Measurements from ENCODE around the gene CAMTA1.

CAMTA1 gene

GRCh38 chr1:7474143-7474490, 688.9 kb downstream of the CAMTA1 start:
- H3K9me3 ChIP-seq (ENCODE audit: control insufficient read depth, insufficient read depth, low read length) = no peaks in the 10 kb centered on the region
- H3K4me3 ChIP-seq (ENCODE audit: low read depth, low read length) = no peak overlapping the region
- H3K36me3 ChIP-seq (ENCODE audit: control insufficient read depth, insufficient read depth, low read length) = no peaks in the 10 kb centered on the region
- H3K4me1 ChIP-seq (ENCODE audit: control insufficient read depth, insufficient read depth, low read length) = no peaks in the 10 kb centered on the region
- H3K9ac ChIP-seq (ENCODE audit: low read depth, low read length) = no peak overlapping the region
- H3K27me3 ChIP-seq (ENCODE audit: control insufficient read depth, insufficient read depth, low read length) = no peaks in the 10 kb centered on the region

DNA sequence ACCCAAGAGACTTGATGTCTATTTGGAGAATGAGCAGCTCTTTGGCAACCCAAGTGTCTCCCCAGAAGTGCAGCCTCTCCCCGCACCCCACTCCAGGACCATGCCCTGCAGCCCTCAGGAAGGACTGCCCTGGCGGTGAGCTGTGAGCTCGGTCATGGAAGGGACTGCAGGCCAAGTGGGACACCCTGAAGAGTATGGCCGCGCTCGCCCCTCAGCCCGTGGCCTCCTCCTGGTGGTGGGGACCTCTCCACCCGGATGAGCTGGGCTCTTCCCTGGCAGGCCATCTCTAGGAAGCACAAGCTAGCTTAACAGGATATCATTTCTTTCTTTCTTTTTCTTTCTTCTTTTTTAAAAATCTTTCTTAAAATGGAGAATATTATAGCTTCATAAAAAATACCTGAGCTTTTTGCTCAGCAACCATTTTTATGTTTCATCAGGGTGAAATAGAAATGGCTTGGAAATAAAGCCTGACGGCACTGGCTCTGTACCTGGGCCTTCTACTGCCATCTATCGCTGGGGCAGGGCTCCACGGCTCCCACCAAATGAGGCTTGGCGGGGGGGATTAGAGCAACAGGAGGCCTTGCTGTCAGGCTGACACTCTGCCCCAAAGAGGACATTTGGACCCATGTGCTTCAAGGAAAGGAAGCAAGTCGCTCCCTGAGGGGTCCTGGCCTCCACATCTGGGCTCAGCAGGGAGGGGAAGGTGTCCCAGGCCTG, 689.7 kb downstream of the CAMTA1 start:
- no peak overlapping the region for H3K4me3 ChIP-seq (ENCODE audit: low read depth, low read length)
- H3K9ac ChIP-seq (ENCODE audit: low read depth, low read length) = no peak overlapping the region
- no peaks in the 10 kb centered on the region for H3K9me3 ChIP-seq (ENCODE audit: control insufficient read depth, insufficient read depth, low read length)
- H3K36me3 ChIP-seq (ENCODE audit: control insufficient read depth, insufficient read depth, low read length) = no peaks in the 10 kb centered on the region
- no peaks in the 10 kb centered on the region for H3K4me1 ChIP-seq (ENCODE audit: control insufficient read depth, insufficient read depth, low read length)
- no peaks in the 10 kb centered on the region for H3K27me3 ChIP-seq (ENCODE audit: control insufficient read depth, insufficient read depth, low read length)

GRCh38 chr1:7475691-7476090, 690.4 kb downstream of the CAMTA1 start:
- Histone ChIP-seq H3K4me3 (ENCODE audit: low read depth, low read length) (no peak overlapping the region), H3K9ac (ENCODE audit: low read depth, low read length) (no peak overlapping the region), H3K9me3 (ENCODE audit: control insufficient read depth, insufficient read depth, low read length) (no peaks in the 10 kb centered on the region), H3K4me1 (ENCODE audit: control insufficient read depth, insufficient read depth, low read length) (no peaks in the 10 kb centered on the region), H3K36me3 (ENCODE audit: control insufficient read depth, insufficient read depth, low read length) (no peaks in the 10 kb centered on the region), H3K27me3 (ENCODE audit: control insufficient read depth, insufficient read depth, low read length) (no peaks in the 10 kb centered on the region)

DNA sequence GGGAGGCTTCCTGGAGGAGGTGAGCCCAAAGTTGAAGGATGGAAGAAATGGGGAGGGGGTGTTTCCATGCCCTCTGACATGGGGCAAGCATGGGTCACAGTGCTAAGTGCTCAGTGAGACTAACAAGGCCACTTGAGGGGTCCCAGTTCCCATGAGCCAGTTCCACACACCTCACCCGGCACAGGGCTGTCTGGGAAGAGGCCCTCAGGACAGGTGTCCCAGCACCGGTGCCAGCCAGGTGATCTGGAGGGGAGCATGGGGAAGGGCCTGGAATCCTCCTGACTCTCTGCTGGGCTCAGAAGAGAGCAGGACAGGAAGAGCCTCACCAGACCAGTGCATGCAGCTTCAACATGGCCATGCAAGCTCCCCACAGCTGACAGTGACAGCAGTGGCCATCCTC, 691.1 kb downstream of the CAMTA1 start:
- Histone ChIP-seq H3K9ac (ENCODE audit: low read depth, low read length) (no peak overlapping the region), H3K36me3 (ENCODE audit: control insufficient read depth, insufficient read depth, low read length) (no peaks in the 10 kb centered on the region), H3K9me3 (ENCODE audit: control insufficient read depth, insufficient read depth, low read length) (no peaks in the 10 kb centered on the region), H3K27me3 (ENCODE audit: control insufficient read depth, insufficient read depth, low read length) (no peaks in the 10 kb centered on the region), H3K4me1 (ENCODE audit: control insufficient read depth, insufficient read depth, low read length) (no peaks in the 10 kb centered on the region), H3K4me3 (ENCODE audit: low read depth, low read length) (no peak overlapping the region)

- Histone ChIP-seq H3K36me3 (ENCODE audit: control insufficient read depth, insufficient read depth, low read length) (no peaks in the 10 kb centered on the region), H3K9ac (ENCODE audit: low read depth, low read length) (no peak overlapping the region), H3K4me1 (ENCODE audit: control insufficient read depth, insufficient read depth, low read length) (no peaks in the 10 kb centered on the region), H3K27me3 (ENCODE audit: control insufficient read depth, insufficient read depth, low read length) (no peaks in the 10 kb centered on the region), H3K4me3 (ENCODE audit: low read depth, low read length) (no peak overlapping the region), H3K9me3 (ENCODE audit: control insufficient read depth, insufficient read depth, low read length) (no peaks in the 10 kb centered on the region)
Observed at GRCh38 chr1:7476861-7477547, 691.8 kb downstream of the CAMTA1 start.

GRCh38 chr1:7477593-7477992, 692.3 kb downstream of the CAMTA1 start:
- H3K4me3 ChIP-seq (ENCODE audit: low read depth, low read length) = no peak overlapping the region
- H3K27me3 ChIP-seq (ENCODE audit: control insufficient read depth, insufficient read depth, low read length) = no peaks in the 10 kb centered on the region
- no peaks in the 10 kb centered on the region for H3K36me3 ChIP-seq (ENCODE audit: control insufficient read depth, insufficient read depth, low read length)
- H3K9me3 ChIP-seq (ENCODE audit: control insufficient read depth, insufficient read depth, low read length) = no peaks in the 10 kb centered on the region
- no peaks in the 10 kb centered on the region for H3K4me1 ChIP-seq (ENCODE audit: control insufficient read depth, insufficient read depth, low read length)
- H3K9ac ChIP-seq (ENCODE audit: low read depth, low read length) = no peak overlapping the region

DNA sequence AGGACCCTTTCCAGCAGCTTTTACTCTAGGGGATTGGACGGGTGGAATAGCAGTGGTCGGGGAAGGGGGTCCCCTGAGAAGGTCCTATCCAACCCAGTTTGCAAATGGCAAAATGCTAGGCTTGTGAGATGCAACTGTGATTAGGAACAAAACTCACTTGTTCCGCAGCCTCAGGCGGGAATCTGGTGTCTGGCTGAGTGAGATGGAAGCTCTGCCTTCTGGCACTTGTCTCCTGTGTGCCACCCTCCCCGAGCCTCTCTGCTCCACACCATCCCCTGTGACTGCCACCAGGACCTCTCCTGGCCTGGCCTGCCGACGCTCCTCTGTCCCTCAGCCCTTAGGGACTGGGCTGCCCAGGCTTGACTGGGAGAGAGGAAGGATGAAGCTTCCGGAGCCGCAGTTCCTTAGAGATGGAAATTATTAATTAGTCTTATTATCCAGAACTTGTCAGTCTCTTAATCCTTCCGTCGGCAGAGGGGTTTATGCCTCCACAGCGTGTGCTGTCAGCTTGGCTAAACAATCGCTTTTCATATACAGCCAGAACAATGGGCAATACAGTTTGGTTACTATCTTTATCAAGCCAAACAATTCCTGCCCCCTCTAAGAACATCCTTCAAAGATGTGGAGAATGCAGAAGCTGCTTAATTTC, 693.0 kb downstream of the CAMTA1 start:
- Histone ChIP-seq H3K4me1 (ENCODE audit: control insufficient read depth, insufficient read depth, low read length) (no peaks in the 10 kb centered on the region), H3K9ac (ENCODE audit: low read depth, low read length) (no peak overlapping the region), H3K36me3 (ENCODE audit: control insufficient read depth, insufficient read depth, low read length) (no peaks in the 10 kb centered on the region), H3K4me3 (ENCODE audit: low read depth, low read length) (no peak overlapping the region), H3K9me3 (ENCODE audit: control insufficient read depth, insufficient read depth, low read length) (no peaks in the 10 kb centered on the region), H3K27me3 (ENCODE audit: control insufficient read depth, insufficient read depth, low read length) (no peaks in the 10 kb centered on the region)

DNA sequence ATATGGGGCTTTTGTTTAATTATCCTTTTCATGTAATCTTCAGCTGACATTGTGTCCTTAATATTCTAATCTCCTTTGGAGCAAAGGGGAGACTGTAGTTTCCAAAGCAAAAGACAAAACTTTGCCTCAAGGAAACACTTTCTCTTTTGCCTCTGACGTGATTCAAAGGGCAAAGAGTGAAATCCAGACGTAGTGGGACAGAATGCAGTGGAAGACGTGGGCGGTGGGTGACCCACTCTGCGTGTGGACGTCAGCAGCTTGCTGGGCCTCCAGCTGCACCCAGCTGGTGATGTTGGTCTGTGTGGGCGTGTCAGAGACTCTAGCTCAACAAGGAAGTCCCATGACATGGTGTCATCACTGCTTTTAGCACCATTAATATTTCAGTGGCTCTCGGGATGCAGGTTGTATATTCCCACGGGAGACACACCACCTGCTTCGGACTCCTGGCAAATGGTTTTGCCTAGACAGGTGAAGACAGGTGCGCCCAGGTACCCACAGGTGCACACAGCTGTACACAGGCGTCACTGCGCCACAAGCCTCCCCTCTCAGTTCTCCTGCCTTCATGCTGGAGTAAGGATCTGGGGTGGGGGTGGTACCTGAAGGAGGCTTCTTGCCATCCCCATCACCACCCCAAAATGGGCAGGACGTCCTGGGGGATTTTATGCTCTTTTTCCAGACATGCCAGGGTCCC, 693.7 kb downstream of the CAMTA1 start:
- no peak overlapping the region for H3K9ac ChIP-seq (ENCODE audit: low read depth, low read length)

DNA sequence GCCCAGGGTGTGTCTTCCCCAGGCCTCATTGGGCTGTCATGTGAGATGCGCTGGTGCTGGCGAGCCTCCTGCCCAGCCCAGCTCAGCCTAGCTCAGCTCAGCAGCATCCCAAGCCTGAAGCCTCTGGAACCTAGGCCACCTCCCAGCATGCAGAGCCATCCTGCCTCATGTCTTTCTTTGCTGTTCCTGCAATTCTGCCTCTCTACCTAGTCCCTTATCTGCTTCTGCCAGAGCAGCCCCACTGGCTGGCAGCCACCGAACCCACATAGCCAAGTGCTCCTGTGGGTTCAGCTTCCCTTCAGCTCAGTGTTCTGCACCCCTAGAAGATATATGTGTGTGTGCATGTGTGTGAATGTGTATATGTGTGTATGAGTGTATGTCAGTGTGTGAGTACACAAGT, 694.3 kb downstream of the CAMTA1 start:
- Histone ChIP-seq H3K9me3 (ENCODE audit: control insufficient read depth, insufficient read depth, low read length) (no peaks in the 10 kb centered on the region), H3K9ac (ENCODE audit: low read depth, low read length) (no peak overlapping the region), H3K36me3 (ENCODE audit: control insufficient read depth, insufficient read depth, low read length) (no peaks in the 10 kb centered on the region), H3K4me1 (ENCODE audit: control insufficient read depth, insufficient read depth, low read length) (no peaks in the 10 kb centered on the region), H3K27me3 (ENCODE audit: control insufficient read depth, insufficient read depth, low read length) (no peaks in the 10 kb centered on the region), H3K4me3 (ENCODE audit: low read depth, low read length) (no peak overlapping the region)

More for the DNA sequence above, 693.7 kb downstream of the CAMTA1 start:
- no peak overlapping the region for H3K4me3 ChIP-seq (ENCODE audit: low read depth, low read length)
- H3K4me1 ChIP-seq (ENCODE audit: control insufficient read depth, insufficient read depth, low read length) = no peaks in the 10 kb centered on the region
- H3K36me3 ChIP-seq (ENCODE audit: control insufficient read depth, insufficient read depth, low read length) = no peaks in the 10 kb centered on the region
- H3K9me3 ChIP-seq (ENCODE audit: control insufficient read depth, insufficient read depth, low read length) = no peaks in the 10 kb centered on the region
- H3K27me3 ChIP-seq (ENCODE audit: control insufficient read depth, insufficient read depth, low read length) = no peaks in the 10 kb centered on the region

GRCh38 chr1:7481194-7481593, 695.9 kb downstream of the CAMTA1 start:
- H3K36me3 ChIP-seq (ENCODE audit: control insufficient read depth, insufficient read depth, low read length) = no peaks in the 10 kb centered on the region
- H3K9me3 ChIP-seq (ENCODE audit: control insufficient read depth, insufficient read depth, low read length) = no peaks in the 10 kb centered on the region
- H3K4me3 ChIP-seq (ENCODE audit: low read depth, low read length) = no peak overlapping the region
- H3K27me3 ChIP-seq (ENCODE audit: control insufficient read depth, insufficient read depth, low read length) = no peaks in the 10 kb centered on the region
- no peaks in the 10 kb centered on the region for H3K4me1 ChIP-seq (ENCODE audit: control insufficient read depth, insufficient read depth, low read length)
- no peak overlapping the region for H3K9ac ChIP-seq (ENCODE audit: low read depth, low read length)

DNA sequence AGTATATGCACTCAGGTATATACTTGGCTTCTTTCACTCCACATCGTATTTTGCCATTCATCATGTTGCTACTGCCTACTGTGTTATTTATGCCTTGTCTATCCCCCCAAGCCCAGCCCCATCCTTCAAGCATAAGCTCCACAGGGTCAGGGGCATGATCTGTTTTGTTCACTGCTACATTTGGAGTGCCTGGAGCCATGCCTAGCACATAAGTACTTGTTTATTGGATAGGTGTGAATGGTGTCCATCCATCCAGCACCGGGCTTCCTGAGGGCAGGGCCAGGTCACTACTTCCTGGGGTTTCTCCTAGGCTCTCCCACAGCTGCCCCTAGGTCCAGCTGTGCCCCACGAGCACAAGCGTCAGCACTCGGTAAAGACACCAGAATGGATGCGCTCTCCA, 696.8 kb downstream of the CAMTA1 start:
- H3K4me1 ChIP-seq (ENCODE audit: control insufficient read depth, insufficient read depth, low read length) = no peaks in the 10 kb centered on the region
- H3K36me3 ChIP-seq (ENCODE audit: control insufficient read depth, insufficient read depth, low read length) = no peaks in the 10 kb centered on the region
- no peak overlapping the region for H3K4me3 ChIP-seq (ENCODE audit: low read depth, low read length)
- no peak overlapping the region for H3K9ac ChIP-seq (ENCODE audit: low read depth, low read length)
- H3K9me3 ChIP-seq (ENCODE audit: control insufficient read depth, insufficient read depth, low read length) = no peaks in the 10 kb centered on the region
- H3K27me3 ChIP-seq (ENCODE audit: control insufficient read depth, insufficient read depth, low read length) = no peaks in the 10 kb centered on the region

Measured in iPS-15b (cell line).